Fibroblast of skin of abdomen (primary cell): ENCODE data around the gene SMPDL3A. TPM values are rescaled to one million over a fixed set of nuclear protein-coding genes. Genes with fewer than 3 reads are reported as not detected.
"Not testable (repeated sequence)": the region's sequence is repeated elsewhere in the genome, so short reads cannot be mapped to it uniquely, and the experiment has no call there.

ENCODE experiments used
- DNase-seq: peaks from one replicate; pipeline ENCODE4 v3.0.0-alpha.2; 2013
- polyA plus RNA-seq, 2 experiments: library from polyadenylated mRNA; unstranded; fragments of 120-200 nt; gene quantifications; one replicate each; pipeline ENCODE4 v1.2.1, GENCODE V29; 2013; ENCODE audit not compliant: insufficient read length in 2 of 2

SMPDL3A gene, protein sequence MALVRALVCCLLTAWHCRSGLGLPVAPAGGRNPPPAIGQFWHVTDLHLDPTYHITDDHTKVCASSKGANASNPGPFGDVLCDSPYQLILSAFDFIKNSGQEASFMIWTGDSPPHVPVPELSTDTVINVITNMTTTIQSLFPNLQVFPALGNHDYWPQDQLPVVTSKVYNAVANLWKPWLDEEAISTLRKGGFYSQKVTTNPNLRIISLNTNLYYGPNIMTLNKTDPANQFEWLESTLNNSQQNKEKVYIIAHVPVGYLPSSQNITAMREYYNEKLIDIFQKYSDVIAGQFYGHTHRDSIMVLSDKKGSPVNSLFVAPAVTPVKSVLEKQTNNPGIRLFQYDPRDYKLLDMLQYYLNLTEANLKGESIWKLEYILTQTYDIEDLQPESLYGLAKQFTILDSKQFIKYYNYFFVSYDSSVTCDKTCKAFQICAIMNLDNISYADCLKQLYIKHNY
- 21.5 TPM for polyA plus RNA-seq (2013, experiment 1 of 2; ENCODE audit: insufficient read length)
- 21.6 TPM for polyA plus RNA-seq (2013, experiment 2 of 2; ENCODE audit: insufficient read length)

DNA sequence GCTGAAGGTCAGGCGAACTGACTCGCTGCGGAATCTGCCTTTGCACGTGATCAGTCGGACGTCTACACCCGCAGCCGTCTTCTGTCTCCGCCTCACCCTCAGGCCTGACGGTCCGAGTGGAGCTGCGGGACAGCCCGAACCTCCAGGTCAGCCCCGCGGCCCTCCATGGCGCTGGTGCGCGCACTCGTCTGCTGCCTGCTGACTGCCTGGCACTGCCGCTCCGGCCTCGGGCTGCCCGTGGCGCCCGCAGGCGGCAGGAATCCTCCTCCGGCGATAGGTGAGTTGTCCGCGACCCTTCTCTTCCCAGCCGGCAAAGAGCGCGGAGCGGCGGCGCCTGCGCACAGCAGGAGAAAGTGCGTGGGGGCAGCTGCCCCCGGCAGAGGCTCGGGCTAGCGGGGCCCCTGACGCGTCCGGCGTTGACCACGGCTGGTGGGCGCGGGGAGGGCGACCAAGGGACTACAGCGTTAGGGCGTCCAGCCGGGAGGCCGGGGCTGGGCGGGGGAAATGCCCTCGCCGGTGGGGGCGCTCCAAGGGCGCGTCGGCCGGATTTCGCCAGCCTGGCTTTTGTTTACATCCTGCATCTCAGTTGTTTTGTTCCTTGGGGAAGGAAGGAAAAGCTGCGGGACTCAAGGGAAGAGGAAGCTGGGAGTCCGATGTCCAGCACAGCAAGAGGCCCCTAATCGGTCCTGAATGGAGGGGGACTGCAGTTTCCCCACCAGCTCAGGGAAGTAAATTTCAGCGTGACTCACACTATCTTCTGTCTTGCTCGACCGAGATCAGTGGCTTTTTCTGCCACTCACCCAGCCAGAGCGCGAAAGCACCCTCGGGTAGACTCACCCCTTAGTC is at the start of gene SMPDL3A:
Gene SMPDL3A, plus strand, starts transcription at position 77 of the 846 bp plus-strand sequence. Its CDS starts 89 bp downstream, at position 166.
- peak; percentile 87 for DNase-seq

DNA sequence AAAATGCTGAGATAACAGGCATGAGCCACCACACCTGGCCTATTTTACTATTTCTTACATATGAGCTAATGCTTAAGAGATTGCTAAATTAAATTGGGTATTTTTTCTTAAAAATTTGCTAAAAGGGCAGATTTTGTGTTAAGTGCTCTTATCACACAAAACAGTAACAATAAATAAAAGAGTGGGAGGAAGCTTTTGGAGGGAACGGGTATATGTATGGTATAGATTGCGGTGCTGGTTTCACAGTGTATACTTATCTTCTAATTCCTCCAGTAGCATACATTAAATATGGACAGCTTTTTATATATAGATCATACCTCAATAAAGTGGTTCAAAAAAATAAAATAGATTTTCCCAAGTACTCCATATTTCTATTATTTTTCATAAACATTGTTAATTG is 49.0 kb upstream of the SMPDL3A start:
- no peak for DNase-seq

GRCh38 chr6:122740936-122741335 is 48.1 kb upstream of the SMPDL3A start:
- DNase-seq: no peak

DNA sequence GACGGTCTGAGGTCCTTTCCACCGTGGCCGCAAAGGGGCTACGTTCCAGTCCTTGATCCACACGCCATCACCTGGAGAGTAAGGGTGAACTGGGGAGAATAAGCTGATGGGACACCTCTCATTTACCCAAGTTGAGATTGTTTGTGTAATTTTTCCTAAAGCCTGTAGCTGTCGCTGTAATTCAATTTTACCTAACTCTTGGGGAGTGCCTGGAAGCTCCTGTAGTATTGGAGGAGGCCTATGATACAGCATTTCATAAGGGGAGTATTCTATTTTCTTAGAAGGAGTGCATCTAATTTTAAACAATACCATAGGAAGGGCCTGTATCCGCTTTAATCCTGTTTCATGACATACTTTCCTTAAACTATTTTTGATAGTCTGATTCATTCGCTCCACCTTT is 44.8 kb upstream of the SMPDL3A start:
- DNase-seq: not testable (repeated sequence)

- DNase-seq: not testable (repeated sequence)
Observed at GRCh38 chr6:122744856-122745255, 44.2 kb upstream of the SMPDL3A start.

DNA sequence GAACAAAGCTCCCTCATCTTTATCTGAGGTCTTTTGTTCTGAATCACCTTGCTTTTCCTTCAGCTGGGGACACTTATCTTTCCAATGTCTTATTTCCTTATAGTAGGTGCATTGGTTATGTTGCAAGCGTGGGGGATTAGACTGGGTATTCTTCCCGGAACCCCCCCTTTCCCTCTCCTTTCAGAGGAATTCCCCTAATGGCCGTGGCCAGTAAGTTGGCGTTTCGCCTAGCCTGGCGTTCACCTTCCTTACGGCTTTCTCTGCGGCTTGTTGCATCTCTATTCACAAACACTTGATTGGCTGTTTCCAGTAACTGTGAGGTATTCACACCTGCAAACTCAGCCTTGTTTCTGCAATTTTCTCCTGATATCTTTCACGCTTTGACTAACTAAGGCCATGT is 42.4 kb upstream of the SMPDL3A start:
- no peak for DNase-seq

- no peak for DNase-seq
Observed at GRCh38 chr6:122747573-122747972, 41.5 kb upstream of the SMPDL3A start.

GRCh38 chr6:122748945-122749344 is 40.1 kb upstream of the SMPDL3A start:
- DNase-seq: not testable (repeated sequence)

GRCh38 chr6:122749451-122750050 is 39.5 kb upstream of the SMPDL3A start:
- no peak for DNase-seq

DNA sequence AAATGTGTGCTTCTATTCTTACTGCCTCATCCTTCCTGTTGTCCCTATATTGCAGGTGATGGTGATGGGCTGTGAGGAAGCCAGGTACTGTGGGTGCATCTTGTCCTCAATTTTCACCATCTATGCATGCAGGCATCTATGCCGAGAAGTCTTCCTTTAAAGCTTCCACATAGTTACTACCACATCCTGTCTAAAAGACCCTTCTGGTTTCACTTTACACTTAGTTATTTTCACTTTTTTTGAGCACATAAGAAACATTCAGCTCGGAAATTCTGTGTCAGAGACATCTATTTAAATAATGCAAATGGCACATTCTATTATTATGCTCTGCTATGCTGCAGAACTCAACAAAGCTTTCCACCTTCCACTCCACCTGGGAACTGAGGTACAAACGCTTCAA is 37.7 kb upstream of the SMPDL3A start:
- no peak for DNase-seq

- DNase-seq: no peak
Observed at GRCh38 chr6:122752459-122752858, 36.6 kb upstream of the SMPDL3A start.

DNA sequence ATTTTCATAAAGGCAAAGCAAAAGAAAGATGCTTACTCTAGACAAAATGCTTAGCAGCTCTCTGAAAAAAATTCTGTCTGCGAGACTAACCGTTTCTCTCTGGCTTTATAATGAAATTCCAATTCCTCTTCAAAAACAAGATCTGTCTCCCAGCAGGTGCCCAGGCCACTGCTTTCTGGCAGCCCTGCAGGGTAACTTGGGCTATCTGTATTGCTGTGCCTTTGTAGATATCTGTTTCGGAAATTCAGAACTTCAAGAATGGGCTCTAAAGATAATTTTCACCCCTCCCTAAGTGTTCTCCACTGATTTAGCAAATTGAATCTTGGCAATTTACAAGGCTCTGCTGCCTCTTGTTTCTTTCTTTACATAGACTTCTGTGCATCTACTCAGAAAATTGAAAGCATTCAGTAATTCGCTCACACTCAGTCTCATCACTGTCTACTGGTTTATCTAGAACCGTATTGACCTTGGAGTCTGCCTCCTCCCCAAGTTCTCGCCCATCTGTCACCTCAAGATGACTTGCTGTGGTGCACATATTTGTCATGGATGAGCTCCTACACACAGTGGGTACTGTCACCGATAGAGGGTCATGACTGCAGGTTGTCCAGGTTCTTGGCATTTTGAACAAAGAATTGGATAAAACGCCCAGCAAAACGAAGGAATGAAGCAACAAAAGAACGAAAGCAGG is 35.9 kb upstream of the SMPDL3A start:
- DNase-seq: no peak

DNA sequence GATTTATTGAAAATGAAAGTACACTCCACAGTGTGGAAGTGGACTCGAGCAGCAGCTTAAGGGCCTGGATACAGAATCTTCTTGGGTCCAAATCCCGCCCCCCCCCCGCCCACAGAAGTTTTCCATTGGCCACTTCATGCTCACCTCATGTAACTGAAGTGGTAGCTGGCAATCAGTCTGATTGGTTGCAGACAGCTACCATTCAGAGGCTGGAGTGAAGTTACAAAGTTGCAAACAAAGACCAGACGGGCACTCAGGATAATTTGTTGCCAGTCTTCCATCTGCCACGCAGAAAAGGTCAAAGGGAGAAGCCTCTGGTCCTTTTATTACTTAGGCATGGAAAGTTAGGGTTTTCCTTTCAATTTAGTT is 35.4 kb upstream of the SMPDL3A start:
- DNase-seq: no peak

- no peak for DNase-seq
Observed at GRCh38 chr6:122754191-122754731, 34.8 kb upstream of the SMPDL3A start.

- DNase-seq: no peak
Observed at GRCh38 chr6:122755901-122756300, 33.2 kb upstream of the SMPDL3A start.

- DNase-seq: no peak
Observed at GRCh38 chr6:122758927-122759334, 30.1 kb upstream of the SMPDL3A start.

GRCh38 chr6:122760330-122760729 is 28.7 kb upstream of the SMPDL3A start:
- no peak for DNase-seq

DNA sequence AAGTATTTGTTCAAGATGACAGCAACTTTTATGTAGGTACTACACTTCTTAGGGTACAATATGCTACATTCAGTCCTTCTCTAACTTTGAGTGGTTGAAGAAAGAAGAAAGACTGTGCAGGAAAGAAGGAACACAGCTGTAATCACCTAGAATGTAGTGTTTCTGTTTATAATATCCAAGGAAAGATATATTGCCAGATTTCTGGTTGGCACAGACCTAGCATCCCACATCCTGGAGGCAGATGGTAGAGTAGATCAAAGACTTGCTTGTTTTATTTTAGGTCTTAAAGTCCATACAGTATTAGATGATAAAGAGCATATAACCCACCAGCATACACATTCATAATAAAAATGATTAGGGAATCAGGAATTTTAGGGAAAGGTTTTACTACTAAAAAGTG is 22.8 kb upstream of the SMPDL3A start:
- DNase-seq: no peak

- peak; percentile 41 for DNase-seq
Observed at GRCh38 chr6:122770835-122771601, 18.0 kb upstream of the SMPDL3A start.

DNA sequence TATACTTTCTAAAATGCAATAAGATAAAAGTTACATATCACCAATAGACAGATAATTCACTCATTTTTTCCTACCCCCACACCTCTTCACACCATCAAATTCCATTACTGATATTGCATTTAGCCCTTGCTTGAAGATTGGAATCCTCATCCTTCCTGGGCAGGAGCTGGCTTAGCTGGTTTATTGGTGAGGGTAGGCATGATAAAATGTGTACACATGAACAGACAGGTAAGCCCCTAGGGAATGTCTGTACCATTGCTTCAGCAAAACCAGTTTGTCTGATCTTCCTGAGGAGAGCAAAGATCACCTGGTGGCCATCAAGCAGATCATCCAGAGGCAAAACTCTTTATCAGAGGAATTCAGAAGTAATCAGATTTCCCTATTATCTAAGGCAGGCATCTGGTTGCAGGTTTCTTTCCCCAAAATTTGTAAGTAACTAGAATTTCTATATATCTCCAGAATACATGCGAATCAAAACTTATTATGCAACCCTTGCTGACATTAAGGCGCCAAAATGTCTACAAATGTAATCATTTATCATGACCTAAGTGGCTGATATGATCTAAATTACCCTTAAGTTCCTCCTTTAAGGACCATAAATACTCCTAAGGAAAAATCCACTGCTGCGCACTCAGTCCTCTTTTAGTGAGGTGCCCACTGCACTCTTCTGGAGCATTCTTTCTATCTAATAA is 16.2 kb upstream of the SMPDL3A start:
- DNase-seq: no peak

GRCh38 chr6:122775975-122776374 is 13.1 kb upstream of the SMPDL3A start:
- DNase-seq: no peak
